CD4-positive, alpha-beta T cell (primary cell): ENCODE measurements around the gene SMCO2. TPM values are rescaled to one million over a fixed set of nuclear protein-coding genes. Genes with fewer than 3 reads are reported as not detected.

Experiments
- ATAC-seq: fragments of 200-7000 bp; cut with Tn5 transposase; one replicate; pipeline ENCODE4 v1.10.0; 2022; ENCODE audit warnings: mild to moderate bottlenecking; ENCODE audit not compliant: poor library complexity
- CTCF ChIA-PET: fragments of 350-600 bp; sonication (Branson Sonifier 250); formaldehyde crosslinking; loops from one replicate; lab custom pipeline; 2021; ENCODE audit warnings: antibody characterized with exemption, inconsistent platforms; lab: Charles Lee
- POLR2A ChIA-PET: fragments of 350-600 bp; sonication (Branson Sonifier 250); formaldehyde crosslinking; loops from one replicate; lab custom pipeline; 2021; ENCODE audit warnings: antibody characterized with exemption, inconsistent platforms; lab: Charles Lee
- DNase-seq, 14 experiments: peaks; one replicate each; pipeline ENCODE4 v3.0.0-alpha.2; 2013 to 2020; ENCODE audit warnings: mixed read lengths in 2 of 14
- H3K27ac ChIP-seq, 2 donors: one replicate each; pipeline versions ENCODE4 v1.5.1 to v1.7.0; 2013; ENCODE audit warnings: low read length in 2 of 2, low read depth in 1 of 2, mild to moderate bottlenecking in 1 of 2
- H3K27me3 ChIP-seq, 2 experiments: 1 replicate in 1 of 2; 2 replicates in 1 of 2; pipeline versions ENCODE4 v1.6.1 to v1.7.0; 2013; ENCODE audit warnings: low read length in 2 of 2, control low read depth in 1 of 2, mild to moderate bottlenecking in 1 of 2, moderate library complexity in 1 of 2; ENCODE audit not compliant: insufficient read depth in 2 of 2, control insufficient read depth in 1 of 2
- H3K36me3 ChIP-seq: one replicate; pipeline ENCODE4 v1.6.1; 2013; ENCODE audit warnings: low read length, control low read depth; ENCODE audit not compliant: insufficient read depth
- H3K4me1 ChIP-seq: one replicate; pipeline ENCODE4 v1.6.1; 2013; ENCODE audit warnings: low read length, control low read depth; ENCODE audit not compliant: insufficient read depth
- H3K4me3 ChIP-seq: one replicate; pipeline ENCODE4 v1.5.1; 2013; ENCODE audit warnings: mild to moderate bottlenecking, low read length, moderate library complexity
- H3K9me3 ChIP-seq, 2 experiments: 1 replicate in 1 of 2; 2 replicates in 1 of 2; pipeline versions ENCODE4 v1.6.1 to v1.7.0; 2013; ENCODE audit warnings: low read length in 2 of 2, mild to moderate bottlenecking in 2 of 2, control low read depth in 1 of 2, moderate library complexity in 1 of 2; ENCODE audit not compliant: control insufficient read depth in 1 of 2, insufficient read depth in 1 of 2
- H3K27ac Mint-ChIP-seq: one replicate; pipeline ENCODE4 v1.8.0; 2020; ENCODE audit warnings: mixed read lengths
- H3K27me3 Mint-ChIP-seq: one replicate; pipeline ENCODE4 v1.8.0; 2021; ENCODE audit warnings: mixed read lengths
- H3K36me3 Mint-ChIP-seq: one replicate; pipeline ENCODE4 v1.8.0; 2021; ENCODE audit warnings: low read depth, mixed read lengths
- H3K4me1 Mint-ChIP-seq: one replicate; pipeline ENCODE4 v1.8.0; 2021; ENCODE audit warnings: low read depth, mixed read lengths
- H3K4me3 Mint-ChIP-seq: one replicate; pipeline ENCODE4 v1.8.0; 2020; ENCODE audit warnings: mild to moderate bottlenecking, mixed read lengths
- H3K9me3 Mint-ChIP-seq: one replicate; pipeline ENCODE4 v1.8.0; 2020; ENCODE audit warnings: mixed read lengths
- intact Hi-C, 2 experiments: fragments of 100-400 bp; cut with DNase I in 1 of 2; cut with micrococcal nuclease in 1 of 2; formaldehyde crosslinking; loops; one replicate each; pipeline versions ENCODE4 v1.15.1 to v1.9.0; 2023 to 2025; cut with DNase I, micrococcal nuclease
- total RNA-seq, 174 experiments: library from RNA in 2 of 174; stranded (reverse) in 2 of 174; gene quantifications; one replicate each; pipeline ENCODE4 v1.2.3 and lab custom pipeline; 2021 to 2026
- TF ChIP-seq, protein P1 (sequence below): fragments of 200-600 bp; IDR thresholded peaks from one replicate; pipeline ENCODE4 v1.8.0; 2022; ENCODE audit warnings: antibody characterized with exemption, mild to moderate bottlenecking

SMCO2 gene
- total RNA-seq, 2 experiments from 2014 or later: not detected

- Histone ChIP-seq H3K4me3 (no peak overlapping the region), H3K4me1 (no peaks in the 10 kb centered on the region), H3K27me3 (peaks cover 0 to 5% of the 10 kb centered on the region in 2 experiments), H3K36me3 (no peaks in the 10 kb centered on the region), H3K9me3 (no peaks in the 10 kb centered on the region), H3K27ac (no peak overlapping the region)
- H3K4me1 Mint-ChIP-seq: no peaks in the 10 kb centered on the region
- ChIA-PET CTCF (no interaction called here), POLR2A (no interaction called here)
- no peaks in the 10 kb centered on the region for H3K36me3 Mint-ChIP-seq
- no peaks in the 10 kb centered on the region for H3K9me3 Mint-ChIP-seq
- no peak overlapping the region for H3K4me3 Mint-ChIP-seq
- TF ChIP-seq, protein P1, sequence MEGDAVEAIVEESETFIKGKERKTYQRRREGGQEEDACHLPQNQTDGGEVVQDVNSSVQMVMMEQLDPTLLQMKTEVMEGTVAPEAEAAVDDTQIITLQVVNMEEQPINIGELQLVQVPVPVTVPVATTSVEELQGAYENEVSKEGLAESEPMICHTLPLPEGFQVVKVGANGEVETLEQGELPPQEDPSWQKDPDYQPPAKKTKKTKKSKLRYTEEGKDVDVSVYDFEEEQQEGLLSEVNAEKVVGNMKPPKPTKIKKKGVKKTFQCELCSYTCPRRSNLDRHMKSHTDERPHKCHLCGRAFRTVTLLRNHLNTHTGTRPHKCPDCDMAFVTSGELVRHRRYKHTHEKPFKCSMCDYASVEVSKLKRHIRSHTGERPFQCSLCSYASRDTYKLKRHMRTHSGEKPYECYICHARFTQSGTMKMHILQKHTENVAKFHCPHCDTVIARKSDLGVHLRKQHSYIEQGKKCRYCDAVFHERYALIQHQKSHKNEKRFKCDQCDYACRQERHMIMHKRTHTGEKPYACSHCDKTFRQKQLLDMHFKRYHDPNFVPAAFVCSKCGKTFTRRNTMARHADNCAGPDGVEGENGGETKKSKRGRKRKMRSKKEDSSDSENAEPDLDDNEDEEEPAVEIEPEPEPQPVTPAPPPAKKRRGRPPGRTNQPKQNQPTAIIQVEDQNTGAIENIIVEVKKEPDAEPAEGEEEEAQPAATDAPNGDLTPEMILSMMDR: no peak
- H3K27ac Mint-ChIP-seq: no peak overlapping the region
- peaks cover 11% of the 10 kb centered on the region for H3K27me3 Mint-ChIP-seq
- ATAC-seq (no peak), DNase-seq (no peak)
- intact Hi-C loops: no loop called here
Observed at GRCh38 chr12:27491226-27491625, 44.7 kb downstream of the SMCO2 start.

DNA sequence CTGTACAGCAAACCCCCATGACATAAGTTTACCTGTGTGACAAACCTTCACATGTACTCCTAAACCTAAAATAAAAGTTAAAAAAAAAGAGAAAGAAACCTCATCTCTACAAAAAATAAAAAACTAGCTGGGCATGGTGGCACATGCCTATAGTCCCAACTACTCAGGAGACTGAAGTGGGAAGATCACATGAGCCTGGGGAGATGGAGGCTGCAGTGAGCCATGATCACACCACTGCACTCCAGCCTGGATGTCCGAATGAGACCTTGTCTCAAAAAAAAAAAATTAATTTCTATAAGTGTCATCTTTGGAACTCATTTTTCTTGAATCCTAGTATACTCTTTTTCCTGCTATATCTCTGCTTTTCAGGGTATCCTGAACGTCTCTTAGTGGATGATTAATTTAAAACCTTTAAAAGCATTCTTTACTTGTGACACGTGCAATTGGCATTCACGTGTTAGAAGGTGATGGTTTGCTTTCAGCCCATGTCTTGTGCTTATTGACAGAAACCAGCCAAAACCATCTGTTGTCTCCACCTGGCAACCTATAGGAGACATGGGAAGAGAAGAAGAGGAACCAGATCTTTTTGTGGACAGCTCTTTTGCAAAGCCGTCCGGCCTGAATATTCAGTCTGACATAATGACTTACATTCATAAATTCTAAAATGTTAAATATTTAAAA is 46.9 kb downstream of the SMCO2 start:
- Histone ChIP-seq H3K36me3 (no peaks in the 10 kb centered on the region), H3K9me3 (no peaks in the 10 kb centered on the region), H3K27me3 (peaks cover 0 to 5% of the 10 kb centered on the region in 2 experiments), H3K27ac (no peak overlapping the region), H3K4me1 (no peaks in the 10 kb centered on the region), H3K4me3 (no peak overlapping the region)
- DNase-seq (no peak), ATAC-seq (no peak)
- no peak overlapping the region for H3K27ac Mint-ChIP-seq
- H3K9me3 Mint-ChIP-seq: no peaks in the 10 kb centered on the region
- no peak overlapping the region for H3K4me3 Mint-ChIP-seq
- TF ChIP-seq, protein P1: no peak
- intact Hi-C loops: no loop called here
- H3K36me3 Mint-ChIP-seq: no peaks in the 10 kb centered on the region
- H3K27me3 Mint-ChIP-seq: peaks cover 19% of the 10 kb centered on the region
- H3K4me1 Mint-ChIP-seq: no peaks in the 10 kb centered on the region
- POLR2A ChIA-PET: no interaction called here
- CTCF ChIA-PET: no interaction called here

DNA sequence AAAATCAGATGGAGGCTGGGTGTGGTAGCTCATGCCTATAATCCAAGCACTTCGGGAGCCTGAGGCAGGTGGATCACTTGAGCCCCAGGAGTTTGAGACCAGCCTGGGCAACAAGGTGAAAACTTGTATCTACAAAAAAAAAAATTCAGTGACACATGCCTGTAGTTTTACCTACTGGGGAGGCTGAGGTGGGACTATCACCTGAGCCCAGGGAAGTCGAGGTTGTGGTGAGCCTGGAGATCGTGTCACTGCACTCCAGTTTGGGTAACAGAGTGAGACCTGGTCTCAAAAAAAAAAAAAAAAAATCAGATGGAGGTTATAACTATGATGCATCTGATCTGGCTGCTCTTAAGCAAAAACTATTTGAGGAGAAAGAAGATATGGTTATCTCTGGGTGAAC is 50.9 kb downstream of the SMCO2 start:
- H3K9me3 Mint-ChIP-seq: no peaks in the 10 kb centered on the region
- Histone ChIP-seq H3K27me3 (no peaks in the 10 kb centered on the region), H3K4me3 (no peak overlapping the region), H3K4me1 (no peaks in the 10 kb centered on the region), H3K9me3 (no peaks in the 10 kb centered on the region), H3K27ac (no peak overlapping the region), H3K36me3 (no peaks in the 10 kb centered on the region)
- H3K27ac Mint-ChIP-seq: no peak overlapping the region
- POLR2A ChIA-PET: no interaction called here
- peaks cover 19% of the 10 kb centered on the region for H3K27me3 Mint-ChIP-seq
- TF ChIP-seq, protein P1: no peak
- H3K36me3 Mint-ChIP-seq: no peaks in the 10 kb centered on the region
- ATAC-seq (no peak), DNase-seq (no peak)
- H3K4me1 Mint-ChIP-seq: peaks cover 7% of the 10 kb centered on the region
- H3K4me3 Mint-ChIP-seq: no peak overlapping the region
- CTCF ChIA-PET: interaction anchor here (0.7 kb wide), 1 partner anchor 365 kb away, joined by 3 read pairs; no protein-coding TSS in a partner anchor
- intact Hi-C loops: no loop called here
